Measurements from ENCODE around the gene DDX55. TPM values are rescaled to one million over a fixed set of nuclear protein-coding genes. Genes with fewer than 3 reads are reported as not detected.

The DDX55 gene
- polyA plus RNA-seq, 3 donors = 6.6 to 32.9 (median 8.8) TPM

DNA sequence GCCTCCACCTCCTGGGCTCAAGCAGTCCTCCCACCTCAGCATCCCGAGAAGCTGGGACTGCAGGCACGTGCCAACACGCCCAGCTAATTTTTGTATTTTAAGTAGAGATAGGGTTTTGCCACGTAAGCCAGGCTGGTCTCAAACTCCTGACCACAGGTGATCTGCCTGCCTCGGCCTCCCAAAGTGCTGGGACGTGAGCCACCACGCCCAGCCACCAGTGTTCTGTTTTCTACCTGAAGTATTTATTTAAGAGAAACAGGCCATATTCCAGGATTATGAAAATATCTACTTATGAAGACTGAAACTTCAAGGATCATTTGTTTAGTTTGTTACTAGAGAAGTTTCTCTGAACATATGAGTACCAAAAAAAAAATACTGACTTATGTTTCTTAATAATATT, 42.0 kb downstream of the DDX55 start:
- no peaks in the 10 kb centered on the region for H3K27me3 ChIP-seq (ENCODE audit: control insufficient read depth in 2 of 2, insufficient read depth in 2 of 2, low read length in 2 of 2)
- no peaks in the 10 kb centered on the region for H3K9me3 Mint-ChIP-seq
- TF ChIP-seq, protein P1, sequence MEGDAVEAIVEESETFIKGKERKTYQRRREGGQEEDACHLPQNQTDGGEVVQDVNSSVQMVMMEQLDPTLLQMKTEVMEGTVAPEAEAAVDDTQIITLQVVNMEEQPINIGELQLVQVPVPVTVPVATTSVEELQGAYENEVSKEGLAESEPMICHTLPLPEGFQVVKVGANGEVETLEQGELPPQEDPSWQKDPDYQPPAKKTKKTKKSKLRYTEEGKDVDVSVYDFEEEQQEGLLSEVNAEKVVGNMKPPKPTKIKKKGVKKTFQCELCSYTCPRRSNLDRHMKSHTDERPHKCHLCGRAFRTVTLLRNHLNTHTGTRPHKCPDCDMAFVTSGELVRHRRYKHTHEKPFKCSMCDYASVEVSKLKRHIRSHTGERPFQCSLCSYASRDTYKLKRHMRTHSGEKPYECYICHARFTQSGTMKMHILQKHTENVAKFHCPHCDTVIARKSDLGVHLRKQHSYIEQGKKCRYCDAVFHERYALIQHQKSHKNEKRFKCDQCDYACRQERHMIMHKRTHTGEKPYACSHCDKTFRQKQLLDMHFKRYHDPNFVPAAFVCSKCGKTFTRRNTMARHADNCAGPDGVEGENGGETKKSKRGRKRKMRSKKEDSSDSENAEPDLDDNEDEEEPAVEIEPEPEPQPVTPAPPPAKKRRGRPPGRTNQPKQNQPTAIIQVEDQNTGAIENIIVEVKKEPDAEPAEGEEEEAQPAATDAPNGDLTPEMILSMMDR (IDR thresholded peaks at IDR 0.05) = no peak
- WGBS (ENCODE audit: insufficient coverage) = 100% methylated on average over 2 of the region's 7 CpGs
- H3K4me1 ChIP-seq (ENCODE audit: control insufficient read depth in 1 of 2, insufficient read depth in 2 of 2, low read length in 2 of 2) = no peaks in the 10 kb centered on the region
- H3K4me1 Mint-ChIP-seq = no peaks in the 10 kb centered on the region
- no peak overlapping the region for H3K27ac ChIP-seq (ENCODE audit: low read depth in 1 of 2, low read length in 2 of 2)
- no peaks in the 10 kb centered on the region for H4K20me1 ChIP-seq (ENCODE audit: insufficient read depth, low read length)
- H3K4me2 ChIP-seq (replicated peaks; ENCODE audit: extremely low read depth, low read length, poor library complexity, severe bottlenecking) = no peak overlapping the region
- H3K4me3 Mint-ChIP-seq = no peak overlapping the region
- H3K79me2 ChIP-seq (ENCODE audit: insufficient read depth, low read length) = no peaks in the 10 kb centered on the region
- DNase-seq = no peak
- no peak overlapping the region for H3K4me3 ChIP-seq (replicated peaks in 1 of 3; ENCODE audit: low read depth in 2 of 3, low read length in 3 of 3)
- intact Hi-C loops (cut with micrococcal nuclease) = no loop called here
- H3K27ac Mint-ChIP-seq = no peak overlapping the region
- H3K36me3 Mint-ChIP-seq = peaks cover 40 to 70% of the 10 kb centered on the region in 2 donors
- peaks cover 0 to 2% (median 0%) of the 10 kb centered on the region in 3 donors for H3K27me3 Mint-ChIP-seq (ENCODE audit: low read depth in 3 of 3)
- H2AFZ ChIP-seq (ENCODE audit: insufficient read depth, low read depth, low read length, poor library complexity, severe bottlenecking) = no peak overlapping the region
- H3K9me3 ChIP-seq (replicated peaks in 1 of 2; ENCODE audit: control insufficient read depth in 1 of 2, insufficient read depth in 1 of 2, low read length in 2 of 2) = no peaks in the 10 kb centered on the region
- peaks cover 31 to 80% of the 10 kb centered on the region in 2 donors for H3K36me3 ChIP-seq (replicated peaks in 1 of 2; ENCODE audit: control insufficient read depth in 1 of 2, insufficient read depth in 2 of 2, low read length in 2 of 2)
- no peak overlapping the region for H3K9ac ChIP-seq (ENCODE audit: insufficient read depth, low read length, poor library complexity, severe bottlenecking)

DNA sequence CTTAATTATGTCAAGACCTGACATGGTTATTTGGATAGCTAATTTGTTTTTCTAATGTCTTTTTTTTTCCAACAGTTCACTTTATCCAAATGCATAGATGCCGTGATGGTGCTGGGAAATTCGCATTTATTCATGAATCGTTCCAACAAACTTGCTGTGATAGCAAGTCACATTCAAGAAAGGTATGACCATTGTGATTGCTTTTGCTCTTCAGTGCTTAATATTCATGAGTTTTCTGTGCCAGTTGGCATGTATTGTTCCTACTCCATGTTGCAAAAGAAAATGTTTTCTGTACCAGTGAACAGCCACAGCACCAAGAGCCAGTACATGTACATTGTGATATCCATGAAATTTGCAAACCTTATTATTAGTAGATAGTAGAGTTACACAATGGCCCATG, 43.5 kb downstream of the DDX55 start:
- no peaks in the 10 kb centered on the region for H3K9me3 Mint-ChIP-seq

More for the DNA sequence above, 43.5 kb downstream of the DDX55 start:
- no peaks in the 10 kb centered on the region for H3K9me3 ChIP-seq (replicated peaks in 1 of 2; ENCODE audit: control insufficient read depth in 1 of 2, insufficient read depth in 1 of 2, low read length in 2 of 2)
- H3K4me3 ChIP-seq (replicated peaks in 1 of 3; ENCODE audit: low read depth in 2 of 3, low read length in 3 of 3) = no peak overlapping the region
- no peaks in the 10 kb centered on the region for H3K4me1 ChIP-seq (ENCODE audit: control insufficient read depth in 1 of 2, insufficient read depth in 2 of 2, low read length in 2 of 2)
- Mint-ChIP-seq H3K27ac (peak overlapping the region in 1 of 7 donors; percentile 8), H3K4me3 (no peak overlapping the region), H3K4me1 (no peaks in the 10 kb centered on the region), H3K27me3 (ENCODE audit: low read depth in 3 of 3) (peaks cover 0 to 2% (median 0%) of the 10 kb centered on the region in 3 donors), H3K36me3 (peaks cover 44 to 75% of the 10 kb centered on the region in 2 donors)
- no peak for DNase-seq
- TF ChIP-seq, protein P1 (IDR thresholded peaks at IDR 0.05) = no peak
- intact Hi-C loops (cut with micrococcal nuclease) = no loop called here
- no peak overlapping the region for H2AFZ ChIP-seq (ENCODE audit: insufficient read depth, low read depth, low read length, poor library complexity, severe bottlenecking)
- 100% methylated on average over 3 of the region's 3 CpGs for WGBS (ENCODE audit: insufficient coverage)
- H3K27me3 ChIP-seq (ENCODE audit: control insufficient read depth in 2 of 2, insufficient read depth in 2 of 2, low read length in 2 of 2) = no peaks in the 10 kb centered on the region
- H3K36me3 ChIP-seq (replicated peaks in 1 of 2; ENCODE audit: control insufficient read depth in 1 of 2, insufficient read depth in 2 of 2, low read length in 2 of 2) = peaks cover 31 to 87% of the 10 kb centered on the region in 2 donors
- no peak overlapping the region for H3K4me2 ChIP-seq (replicated peaks; ENCODE audit: extremely low read depth, low read length, poor library complexity, severe bottlenecking)
- H3K79me2 ChIP-seq (ENCODE audit: insufficient read depth, low read length) = no peaks in the 10 kb centered on the region
- H3K9ac ChIP-seq (ENCODE audit: insufficient read depth, low read length, poor library complexity, severe bottlenecking) = no peak overlapping the region
- H4K20me1 ChIP-seq (ENCODE audit: insufficient read depth, low read length) = no peaks in the 10 kb centered on the region
- no peak overlapping the region for H3K27ac ChIP-seq (ENCODE audit: low read depth in 1 of 2, low read length in 2 of 2)
